ENCODE results near the gene GALNT16. TPM values are rescaled to one million over a fixed set of nuclear protein-coding genes. Genes with fewer than 3 reads are reported as not detected.

GALNT16 gene
- total RNA-seq, 1 donor from 2014 or later, result 6.2 TPM

DNA sequence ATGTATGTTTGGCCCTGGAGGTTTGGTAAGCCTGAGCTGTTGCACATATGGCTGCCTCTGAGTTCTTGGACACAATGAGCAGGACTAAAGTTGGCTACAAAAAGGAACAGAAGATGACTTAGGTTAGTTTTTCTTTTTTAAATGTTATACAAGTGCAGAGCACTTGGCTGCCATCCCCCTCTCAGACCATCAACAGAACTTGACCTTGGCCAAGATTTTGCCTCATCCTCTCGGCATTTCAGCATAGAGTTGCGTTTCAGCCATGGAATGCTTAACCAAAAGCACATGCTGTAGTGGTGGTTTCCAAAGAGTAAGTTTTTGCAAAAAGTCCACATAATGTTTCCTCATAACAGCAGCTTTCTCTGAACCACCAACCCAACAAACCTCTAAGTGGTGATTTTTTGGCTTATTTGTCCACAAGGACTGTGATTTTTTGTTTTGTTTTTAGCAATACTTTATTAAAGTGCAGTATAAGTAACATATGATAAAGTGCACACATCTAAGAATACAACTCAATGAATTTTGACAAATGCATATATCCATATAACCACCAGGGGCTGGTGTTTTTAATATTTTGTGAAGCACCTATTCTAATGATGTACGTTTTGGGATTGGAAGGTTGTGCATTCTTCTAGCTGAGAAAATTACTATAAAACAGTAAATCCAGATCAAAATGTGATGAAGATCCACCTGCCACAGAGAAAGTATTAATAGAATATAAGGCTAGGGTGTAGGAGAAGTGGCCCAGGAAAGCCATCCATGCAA, 12.1 kb upstream of the GALNT16 start:
- H3K27me3 ChIP-seq (ENCODE audit: insufficient read depth, low read length), result no peaks in the 10 kb centered on the region
- no peaks in the 10 kb centered on the region for H4K20me1 ChIP-seq (ENCODE audit: insufficient read depth, low read length)
- TF ChIP-seq EZH2 (IDR thresholded peaks at IDR 0.05; ENCODE audit: insufficient read depth, low read length), result no peak
- TF ChIP-seq, protein P1, sequence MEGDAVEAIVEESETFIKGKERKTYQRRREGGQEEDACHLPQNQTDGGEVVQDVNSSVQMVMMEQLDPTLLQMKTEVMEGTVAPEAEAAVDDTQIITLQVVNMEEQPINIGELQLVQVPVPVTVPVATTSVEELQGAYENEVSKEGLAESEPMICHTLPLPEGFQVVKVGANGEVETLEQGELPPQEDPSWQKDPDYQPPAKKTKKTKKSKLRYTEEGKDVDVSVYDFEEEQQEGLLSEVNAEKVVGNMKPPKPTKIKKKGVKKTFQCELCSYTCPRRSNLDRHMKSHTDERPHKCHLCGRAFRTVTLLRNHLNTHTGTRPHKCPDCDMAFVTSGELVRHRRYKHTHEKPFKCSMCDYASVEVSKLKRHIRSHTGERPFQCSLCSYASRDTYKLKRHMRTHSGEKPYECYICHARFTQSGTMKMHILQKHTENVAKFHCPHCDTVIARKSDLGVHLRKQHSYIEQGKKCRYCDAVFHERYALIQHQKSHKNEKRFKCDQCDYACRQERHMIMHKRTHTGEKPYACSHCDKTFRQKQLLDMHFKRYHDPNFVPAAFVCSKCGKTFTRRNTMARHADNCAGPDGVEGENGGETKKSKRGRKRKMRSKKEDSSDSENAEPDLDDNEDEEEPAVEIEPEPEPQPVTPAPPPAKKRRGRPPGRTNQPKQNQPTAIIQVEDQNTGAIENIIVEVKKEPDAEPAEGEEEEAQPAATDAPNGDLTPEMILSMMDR (IDR thresholded peaks at IDR 0.05; ENCODE audit: insufficient read depth, low read depth, low read length), result peak; percentile 41
- H3K4me3 ChIP-seq (ENCODE audit: insufficient read depth, low read depth, low read length), result no peak overlapping the region
- Mint-ChIP-seq H3K4me3 (ENCODE audit: unreplicated experiment) (no peak overlapping the region), H3K4me1 (ENCODE audit: low read depth, unreplicated experiment) (peaks cover 5% of the 10 kb centered on the region), H3K9me3 (ENCODE audit: unreplicated experiment) (no peaks in the 10 kb centered on the region), H3K27me3 (ENCODE audit: low read depth, unreplicated experiment) (peaks cover 11% of the 10 kb centered on the region), H3K27ac (ENCODE audit: unreplicated experiment) (no peak overlapping the region), H3K36me3 (ENCODE audit: low read depth, unreplicated experiment) (no peaks in the 10 kb centered on the region)
- H2AFZ ChIP-seq (ENCODE audit: low read depth, low read length), result no peak overlapping the region
- FAIRE-seq (no peak), DNase-seq (ENCODE audit: low read depth) (peak; percentile 80)
- no peak overlapping the region for H3K9ac ChIP-seq (ENCODE audit: low read length)
- no peak overlapping the region for H3K27ac ChIP-seq (ENCODE audit: low read depth, low read length)
- H3K36me3 ChIP-seq (ENCODE audit: insufficient read depth, low read length), result no peaks in the 10 kb centered on the region
- H3K4me1 ChIP-seq (ENCODE audit: insufficient read depth, low read length), result no peaks in the 10 kb centered on the region
- no peak overlapping the region for H3K4me2 ChIP-seq (ENCODE audit: low read length)
- H3K79me2 ChIP-seq (ENCODE audit: insufficient read depth, low read length), result no peaks in the 10 kb centered on the region
- H3K9me3 ChIP-seq (ENCODE audit: insufficient read depth, low read depth, low read length), result no peaks in the 10 kb centered on the region

DNA sequence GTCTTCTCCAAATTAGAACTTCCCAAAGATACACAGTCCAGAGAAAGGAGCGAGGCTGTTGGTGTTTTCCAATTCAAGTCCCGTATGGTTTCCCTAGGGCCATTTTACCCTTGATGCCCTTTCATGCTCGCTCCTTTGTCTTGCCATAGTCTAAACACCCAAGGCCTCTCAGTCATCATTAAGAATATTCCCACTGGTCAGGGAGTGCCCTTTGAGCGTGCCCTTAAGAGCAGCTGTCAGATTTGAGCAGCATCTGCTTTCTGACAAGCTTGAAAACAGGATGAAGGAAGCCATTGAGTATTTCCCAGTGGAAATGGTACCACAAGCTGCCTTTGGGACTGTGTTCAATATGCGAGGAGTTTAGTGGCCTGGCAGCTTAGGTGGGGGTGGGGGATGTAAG, 10.4 kb upstream of the GALNT16 start:
- Histone ChIP-seq H2AFZ (ENCODE audit: low read depth, low read length) (no peak overlapping the region), H3K9ac (ENCODE audit: low read length) (no peak overlapping the region), H3K9me3 (ENCODE audit: insufficient read depth, low read depth, low read length) (no peaks in the 10 kb centered on the region), H3K27me3 (ENCODE audit: insufficient read depth, low read length) (no peaks in the 10 kb centered on the region), H3K79me2 (ENCODE audit: insufficient read depth, low read length) (no peaks in the 10 kb centered on the region), H4K20me1 (ENCODE audit: insufficient read depth, low read length) (no peaks in the 10 kb centered on the region), H3K27ac (ENCODE audit: low read depth, low read length) (no peak overlapping the region), H3K4me2 (ENCODE audit: low read length) (no peak overlapping the region), H3K4me1 (ENCODE audit: insufficient read depth, low read length) (no peaks in the 10 kb centered on the region), H3K4me3 (ENCODE audit: insufficient read depth, low read depth, low read length) (no peak overlapping the region), H3K36me3 (ENCODE audit: insufficient read depth, low read length) (no peaks in the 10 kb centered on the region)
- TF ChIP-seq EZH2 (IDR thresholded peaks at IDR 0.05; ENCODE audit: insufficient read depth, low read length), result no peak
- DNase-seq (ENCODE audit: low read depth), result no peak
- Mint-ChIP-seq H3K9me3 (ENCODE audit: unreplicated experiment) (no peaks in the 10 kb centered on the region), H3K4me1 (ENCODE audit: low read depth, unreplicated experiment) (peaks cover 5% of the 10 kb centered on the region), H3K27me3 (ENCODE audit: low read depth, unreplicated experiment) (peaks cover 17% of the 10 kb centered on the region), H3K36me3 (ENCODE audit: low read depth, unreplicated experiment) (peaks cover 1% of the 10 kb centered on the region), H3K27ac (ENCODE audit: unreplicated experiment) (no peak overlapping the region), H3K4me3 (ENCODE audit: unreplicated experiment) (no peak overlapping the region)
- FAIRE-seq, result no peak

DNA sequence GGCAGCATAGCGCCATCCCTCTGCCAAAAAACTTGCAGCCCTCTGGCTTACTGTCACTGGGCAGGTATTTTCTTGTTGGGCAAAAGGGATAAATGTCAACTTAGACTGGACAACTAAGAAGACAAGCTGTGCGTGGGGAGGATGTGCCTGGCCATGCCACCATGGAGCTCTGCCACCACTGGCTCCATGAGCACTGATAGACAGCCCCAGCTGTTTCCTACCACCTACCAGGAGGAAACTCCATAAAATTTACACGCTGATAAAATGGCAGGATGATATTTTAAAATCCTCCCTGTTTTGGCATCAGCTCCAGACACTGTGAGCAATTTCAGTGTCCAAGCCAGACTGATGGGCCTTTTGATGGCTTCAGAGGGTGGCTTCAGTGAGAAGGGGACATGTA, 7.1 kb upstream of the GALNT16 start:
- Mint-ChIP-seq H3K4me1 (ENCODE audit: low read depth, unreplicated experiment) (peaks cover 2% of the 10 kb centered on the region), H3K4me3 (ENCODE audit: unreplicated experiment) (no peak overlapping the region), H3K27ac (ENCODE audit: unreplicated experiment) (no peak overlapping the region), H3K9me3 (ENCODE audit: unreplicated experiment) (no peaks in the 10 kb centered on the region), H3K27me3 (ENCODE audit: low read depth, unreplicated experiment) (peaks cover 38% of the 10 kb centered on the region), H3K36me3 (ENCODE audit: low read depth, unreplicated experiment) (peaks cover 5% of the 10 kb centered on the region)
- no peak for TF ChIP-seq EZH2 (IDR thresholded peaks at IDR 0.05; ENCODE audit: insufficient read depth, low read length)
- TF ChIP-seq, protein P1 (IDR thresholded peaks at IDR 0.05; ENCODE audit: insufficient read depth, low read depth, low read length), result no peak
- Histone ChIP-seq H3K27ac (ENCODE audit: low read depth, low read length) (no peak overlapping the region), H3K4me2 (ENCODE audit: low read length) (no peak overlapping the region), H3K4me3 (ENCODE audit: insufficient read depth, low read depth, low read length) (no peak overlapping the region), H3K9ac (ENCODE audit: low read length) (no peak overlapping the region), H3K9me3 (ENCODE audit: insufficient read depth, low read depth, low read length) (no peaks in the 10 kb centered on the region), H2AFZ (ENCODE audit: low read depth, low read length) (no peak overlapping the region), H3K27me3 (ENCODE audit: insufficient read depth, low read length) (peaks cover 4% of the 10 kb centered on the region), H3K79me2 (ENCODE audit: insufficient read depth, low read length) (no peaks in the 10 kb centered on the region), H3K4me1 (ENCODE audit: insufficient read depth, low read length) (no peaks in the 10 kb centered on the region), H4K20me1 (ENCODE audit: insufficient read depth, low read length) (no peaks in the 10 kb centered on the region), H3K36me3 (ENCODE audit: insufficient read depth, low read length) (no peaks in the 10 kb centered on the region)
- DNase-seq (ENCODE audit: low read depth), result no peak
- FAIRE-seq, result no peak

Data from astrocyte (in vitro differentiated cells and primary cell).